Endodermal cell (in vitro differentiated cells): ENCODE results near the gene GABRB1. TPM values are rescaled to one million over a fixed set of nuclear protein-coding genes. Genes with fewer than 3 reads are reported as not detected.

ENCODE experiments used
- DNase-seq: peaks from one replicate; pipeline ENCODE4 v3.0.0-alpha.2; 2017
- H3K27ac ChIP-seq: 2 replicates; pipeline ENCODE4 v1.5.1; 2013; ENCODE audit warnings: mild to moderate bottlenecking, low read depth, low read length, moderate library complexity
- H3K27me3 ChIP-seq: 2 replicates; pipeline ENCODE4 v1.6.1; 2013; ENCODE audit warnings: mild to moderate bottlenecking, low read length, moderate library complexity; ENCODE audit not compliant: insufficient read depth, control insufficient read depth, poor library complexity, severe bottlenecking
- H3K36me3 ChIP-seq: 2 replicates; pipeline ENCODE4 v1.7.0; 2013; ENCODE audit warnings: mild to moderate bottlenecking, low read length, moderate library complexity; ENCODE audit not compliant: control insufficient read depth, insufficient read depth
- H3K4me1 ChIP-seq: one replicate; pipeline ENCODE4 v1.7.0; 2013; ENCODE audit warnings: low read length; ENCODE audit not compliant: control insufficient read depth, insufficient read depth
- H3K4me3 ChIP-seq: 2 replicates; pipeline ENCODE4 v1.5.1; 2013; ENCODE audit warnings: mild to moderate bottlenecking, low read length, moderate library complexity
- H3K9ac ChIP-seq: 2 replicates; pipeline ENCODE4 v1.6.1; 2013; ENCODE audit warnings: mild to moderate bottlenecking, low read length, moderate library complexity; ENCODE audit not compliant: poor library complexity, severe bottlenecking; ENCODE audit errors: extremely low read depth
- H3K9me3 ChIP-seq: 2 replicates; pipeline ENCODE4 v1.6.1; 2013; ENCODE audit warnings: mild to moderate bottlenecking, low read length, moderate library complexity; ENCODE audit not compliant: control insufficient read depth
- H3K27ac Mint-ChIP-seq: 2 replicates; pipeline ENCODE4 v1.8.0; 2020; ENCODE audit warnings: mixed read lengths
- H3K27me3 Mint-ChIP-seq: 2 replicates; pipeline ENCODE4 v1.8.0; 2021; ENCODE audit warnings: mild to moderate bottlenecking, mixed read lengths; ENCODE audit not compliant: insufficient read depth
- H3K36me3 Mint-ChIP-seq: 2 replicates; pipeline ENCODE4 v1.8.0; 2020; ENCODE audit warnings: low read depth, mixed read lengths
- H3K4me1 Mint-ChIP-seq: 2 replicates; pipeline ENCODE4 v1.8.0; 2020; ENCODE audit warnings: mixed read lengths
- H3K4me3 Mint-ChIP-seq: 2 replicates; pipeline ENCODE4 v1.8.0; 2020; ENCODE audit warnings: mild to moderate bottlenecking, moderate library complexity, mixed read lengths
- H3K9me3 Mint-ChIP-seq: 2 replicates; pipeline ENCODE4 v1.8.0; 2020; ENCODE audit warnings: mild to moderate bottlenecking, mixed read lengths
- WGBS, 2 experiments: methylation state at CpG; one replicate each; pipeline versions ENCODE4 v1.1.5 to v1.1.7; 2013; ENCODE audit warnings: missing lambda C conversion rate in 2 of 2, mixed read lengths in 1 of 2; ENCODE audit not compliant: insufficient coverage in 1 of 2, insufficient read length in 1 of 2; 5-methylcytosine and 5-hydroxymethylcytosine counted together
- total RNA-seq, 2 donors: library from RNA; stranded (reverse); fragmentation: NEBNext Ultra II Directional in 1 of 2; extraction: Animal tissue kit (Norgen Biotek cat#: 25700) in 1 of 2; gene quantifications; 2 replicates in 1 of 2; 3 replicates in 1 of 2; pipeline ENCODE4 v1.2.1, GENCODE V29; 2021
- TF ChIP-seq, protein P1 (sequence below): fragments of 200-600 bp; sonication (generic); conservative IDR thresholded peaks from 2 replicates; pipeline ENCODE4 v1.5.0; 2021; ENCODE audit warnings: antibody characterized with exemption, mild to moderate bottlenecking

The GABRB1 gene
- total RNA-seq, 2 donors from 2014 or later, result not detected

GRCh38 chr4:47326025-47326424 lies 294.7 kb downstream of the GABRB1 start:
- H3K36me3 Mint-ChIP-seq, result no peaks in the 10 kb centered on the region
- H3K4me3 ChIP-seq, result no peak overlapping the region
- H3K9ac ChIP-seq, result no peak overlapping the region
- no peaks in the 10 kb centered on the region for H3K4me1 Mint-ChIP-seq
- H3K27me3 ChIP-seq, result no peaks in the 10 kb centered on the region
- H3K4me3 Mint-ChIP-seq, result no peak overlapping the region
- H3K27ac ChIP-seq, result no peak overlapping the region
- H3K36me3 ChIP-seq, result no peaks in the 10 kb centered on the region
- no peaks in the 10 kb centered on the region for H3K9me3 Mint-ChIP-seq
- TF ChIP-seq, protein P1, sequence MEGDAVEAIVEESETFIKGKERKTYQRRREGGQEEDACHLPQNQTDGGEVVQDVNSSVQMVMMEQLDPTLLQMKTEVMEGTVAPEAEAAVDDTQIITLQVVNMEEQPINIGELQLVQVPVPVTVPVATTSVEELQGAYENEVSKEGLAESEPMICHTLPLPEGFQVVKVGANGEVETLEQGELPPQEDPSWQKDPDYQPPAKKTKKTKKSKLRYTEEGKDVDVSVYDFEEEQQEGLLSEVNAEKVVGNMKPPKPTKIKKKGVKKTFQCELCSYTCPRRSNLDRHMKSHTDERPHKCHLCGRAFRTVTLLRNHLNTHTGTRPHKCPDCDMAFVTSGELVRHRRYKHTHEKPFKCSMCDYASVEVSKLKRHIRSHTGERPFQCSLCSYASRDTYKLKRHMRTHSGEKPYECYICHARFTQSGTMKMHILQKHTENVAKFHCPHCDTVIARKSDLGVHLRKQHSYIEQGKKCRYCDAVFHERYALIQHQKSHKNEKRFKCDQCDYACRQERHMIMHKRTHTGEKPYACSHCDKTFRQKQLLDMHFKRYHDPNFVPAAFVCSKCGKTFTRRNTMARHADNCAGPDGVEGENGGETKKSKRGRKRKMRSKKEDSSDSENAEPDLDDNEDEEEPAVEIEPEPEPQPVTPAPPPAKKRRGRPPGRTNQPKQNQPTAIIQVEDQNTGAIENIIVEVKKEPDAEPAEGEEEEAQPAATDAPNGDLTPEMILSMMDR, result no peak
- H3K27ac Mint-ChIP-seq, result no peak overlapping the region
- DNase-seq, result no peak
- no peaks in the 10 kb centered on the region for H3K9me3 ChIP-seq
- H3K27me3 Mint-ChIP-seq, result no peaks in the 10 kb centered on the region
- no peaks in the 10 kb centered on the region for H3K4me1 ChIP-seq
- 94 to 100% methylated on average over 2 to 3 of the region's 3 CpGs for WGBS, 2 experiments

GRCh38 chr4:47330866-47331265 lies 299.5 kb downstream of the GABRB1 start:
- H3K27ac ChIP-seq, result no peak overlapping the region
- H3K4me1 ChIP-seq, result no peaks in the 10 kb centered on the region
- no peaks in the 10 kb centered on the region for H3K36me3 ChIP-seq
- no peak overlapping the region for H3K27ac Mint-ChIP-seq
- no peaks in the 10 kb centered on the region for H3K36me3 Mint-ChIP-seq
- no peaks in the 10 kb centered on the region for H3K9me3 Mint-ChIP-seq
- no peak overlapping the region for H3K4me3 Mint-ChIP-seq
- H3K27me3 Mint-ChIP-seq, result no peaks in the 10 kb centered on the region
- no peaks in the 10 kb centered on the region for H3K4me1 Mint-ChIP-seq
- no peaks in the 10 kb centered on the region for H3K9me3 ChIP-seq
- TF ChIP-seq, protein P1, result no peak
- DNase-seq, result no peak
- H3K9ac ChIP-seq, result no peak overlapping the region
- H3K4me3 ChIP-seq, result no peak overlapping the region
- no peaks in the 10 kb centered on the region for H3K27me3 ChIP-seq

GRCh38 chr4:47334652-47335051 lies 303.3 kb downstream of the GABRB1 start:
- Mint-ChIP-seq H3K4me1 (no peaks in the 10 kb centered on the region), H3K4me3 (no peak overlapping the region), H3K27me3 (no peaks in the 10 kb centered on the region), H3K9me3 (no peaks in the 10 kb centered on the region), H3K27ac (no peak overlapping the region), H3K36me3 (no peaks in the 10 kb centered on the region)
- no peak overlapping the region for H3K27ac ChIP-seq
- no peaks in the 10 kb centered on the region for H3K27me3 ChIP-seq
- no peaks in the 10 kb centered on the region for H3K9me3 ChIP-seq
- 84 to 94% methylated on average over 3 of the region's 3 CpGs for WGBS, 2 experiments
- no peak overlapping the region for H3K9ac ChIP-seq
- no peak overlapping the region for H3K4me3 ChIP-seq
- TF ChIP-seq, protein P1, result no peak
- H3K36me3 ChIP-seq, result no peaks in the 10 kb centered on the region
- no peaks in the 10 kb centered on the region for H3K4me1 ChIP-seq
- DNase-seq, result no peak
